Measurements from ENCODE around the gene ACTN4.
A peak's percentile ranks its signal among the peaks of the same experiment; 100 is the strongest.
"Not testable (repeated sequence)": the region's sequence is repeated elsewhere in the genome, so short reads cannot be mapped to it uniquely, and the experiment has no call there.

Gene ACTN4

GRCh38 chr19:38769635-38770211, 122.3 kb downstream of the ACTN4 start:
- Histone ChIP-seq H3K4me3 (peak overlapping the region; percentile 59), H3K27ac (peak overlapping the region in 1 of 2 donors; percentile 66)
- TF ChIP-seq, protein P1, sequence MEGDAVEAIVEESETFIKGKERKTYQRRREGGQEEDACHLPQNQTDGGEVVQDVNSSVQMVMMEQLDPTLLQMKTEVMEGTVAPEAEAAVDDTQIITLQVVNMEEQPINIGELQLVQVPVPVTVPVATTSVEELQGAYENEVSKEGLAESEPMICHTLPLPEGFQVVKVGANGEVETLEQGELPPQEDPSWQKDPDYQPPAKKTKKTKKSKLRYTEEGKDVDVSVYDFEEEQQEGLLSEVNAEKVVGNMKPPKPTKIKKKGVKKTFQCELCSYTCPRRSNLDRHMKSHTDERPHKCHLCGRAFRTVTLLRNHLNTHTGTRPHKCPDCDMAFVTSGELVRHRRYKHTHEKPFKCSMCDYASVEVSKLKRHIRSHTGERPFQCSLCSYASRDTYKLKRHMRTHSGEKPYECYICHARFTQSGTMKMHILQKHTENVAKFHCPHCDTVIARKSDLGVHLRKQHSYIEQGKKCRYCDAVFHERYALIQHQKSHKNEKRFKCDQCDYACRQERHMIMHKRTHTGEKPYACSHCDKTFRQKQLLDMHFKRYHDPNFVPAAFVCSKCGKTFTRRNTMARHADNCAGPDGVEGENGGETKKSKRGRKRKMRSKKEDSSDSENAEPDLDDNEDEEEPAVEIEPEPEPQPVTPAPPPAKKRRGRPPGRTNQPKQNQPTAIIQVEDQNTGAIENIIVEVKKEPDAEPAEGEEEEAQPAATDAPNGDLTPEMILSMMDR (IDR thresholded peaks at IDR 0.05) = peak; percentile 90
- peak; percentile 90 for DNase-seq (ENCODE audit: low spot score)

- not testable (repeated sequence) for DNase-seq (ENCODE audit: low spot score)
- Histone ChIP-seq H3K27ac (peak overlapping the region in 1 of 2 donors; percentile 66), H3K4me3 (peak overlapping the region; percentile 59)
These were observed 122.9 kb downstream of the ACTN4 start for GRCh38 chr19:38770228-38770948.

DNA sequence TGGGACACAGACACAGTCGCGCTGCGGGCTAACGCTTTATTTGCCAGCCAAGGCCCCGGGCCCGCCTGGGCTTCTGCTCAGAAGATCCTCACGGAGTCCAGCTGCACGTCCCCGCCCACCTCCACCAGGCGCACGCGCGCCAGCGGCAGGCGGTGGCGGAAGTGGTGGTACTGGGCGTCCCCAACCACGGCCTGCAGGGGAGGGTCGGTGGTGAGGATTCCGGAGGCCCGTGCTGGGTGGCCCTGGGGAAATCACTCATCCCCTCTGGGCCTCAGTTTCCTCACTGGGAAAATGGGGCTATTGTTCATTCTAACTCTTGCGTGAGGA, 123.5 kb downstream of the ACTN4 start:
- not testable (repeated sequence) for H3K4me3 ChIP-seq, H3K27ac ChIP-seq

GRCh38 chr19:38771569-38771968, 124.1 kb downstream of the ACTN4 start:
- not testable (repeated sequence) for H3K4me3 ChIP-seq; H3K27ac ChIP-seq; DNase-seq (ENCODE audit: low spot score)

More for the DNA sequence above, 123.5 kb downstream of the ACTN4 start:
- not testable (repeated sequence) for DNase-seq (ENCODE audit: low spot score)

DNA sequence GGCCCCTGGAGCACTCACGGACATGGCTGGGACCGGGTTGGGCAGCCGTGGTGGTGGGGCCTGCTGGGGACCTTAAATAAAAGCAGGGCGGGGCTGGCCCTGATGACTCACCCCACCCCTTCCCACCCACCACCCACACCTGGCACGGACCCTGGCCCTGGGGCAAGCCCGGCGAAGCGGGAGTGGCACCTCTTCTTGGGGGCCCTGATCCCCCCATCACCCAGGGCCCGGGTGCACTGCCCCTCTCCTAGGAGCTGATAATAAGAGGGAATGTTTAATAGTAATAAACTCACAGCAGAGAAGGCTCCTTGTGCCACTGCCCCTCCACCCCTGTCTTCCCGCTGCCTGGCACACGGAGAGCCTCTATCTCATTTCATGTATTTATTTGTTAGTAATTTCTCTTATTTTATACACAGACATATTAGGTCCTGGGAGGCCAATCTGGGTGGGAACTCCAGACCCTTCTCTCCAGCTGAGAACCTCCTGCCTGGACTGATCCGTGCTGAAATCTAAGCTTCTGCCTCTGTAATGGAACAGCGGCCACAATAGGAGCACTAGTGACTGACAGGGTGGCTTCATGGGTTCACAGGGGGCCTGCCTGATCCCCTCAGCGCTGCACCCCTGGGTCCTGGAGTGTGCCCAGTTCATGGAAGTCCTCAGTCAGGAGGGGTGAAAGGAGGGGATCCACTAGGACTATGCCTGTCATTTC, 126.2 kb downstream of the ACTN4 start, which contains the start of gene LGALS7:
Gene LGALS7 (minus strand): TSS at position 49 of the 709 bp plus-strand sequence. CDS start 25 bp downstream, at position 24.
- H3K27ac ChIP-seq = no peak within 1 kb of the TSS
- H3K4me3 ChIP-seq = no peak within 1 kb of the TSS
- DNase-seq (ENCODE audit: low spot score) = no peak
- TF ChIP-seq, protein P1 (IDR thresholded peaks at IDR 0.05) = no peak

GRCh38 chr19:38774181-38774950, 126.9 kb downstream of the ACTN4 start:
- TF ChIP-seq, protein P1 (IDR thresholded peaks at IDR 0.05) = no peak
- Histone ChIP-seq H3K27ac (no peak overlapping the region), H3K4me3 (no peak overlapping the region)
- no peak for DNase-seq (ENCODE audit: low spot score)

DNA sequence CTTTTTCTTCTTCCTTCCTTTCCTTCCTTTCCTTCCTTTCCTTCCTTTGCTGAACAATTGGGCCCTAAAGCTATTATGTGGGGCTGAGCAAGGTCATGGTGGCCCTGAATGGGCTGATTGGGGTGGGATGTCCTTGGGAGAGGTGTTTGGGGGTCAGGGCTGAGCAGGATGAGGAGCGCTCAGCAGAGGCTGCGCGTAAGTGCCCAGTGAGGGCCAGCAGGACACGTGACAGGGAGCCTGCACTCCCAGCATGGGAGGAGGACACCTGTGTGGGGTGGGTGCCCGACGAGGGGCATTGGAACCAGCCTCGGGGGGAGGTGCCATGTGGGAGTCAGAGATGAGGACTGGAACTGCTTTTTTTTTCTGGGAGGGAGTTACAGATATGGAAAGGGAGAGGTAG, 131.3 kb downstream of the ACTN4 start:
- Histone ChIP-seq H3K4me3 (no peak overlapping the region), H3K27ac (no peak overlapping the region)
- no peak for DNase-seq (ENCODE audit: low spot score)
- TF ChIP-seq, protein P1 (IDR thresholded peaks at IDR 0.05) = no peak

DNA sequence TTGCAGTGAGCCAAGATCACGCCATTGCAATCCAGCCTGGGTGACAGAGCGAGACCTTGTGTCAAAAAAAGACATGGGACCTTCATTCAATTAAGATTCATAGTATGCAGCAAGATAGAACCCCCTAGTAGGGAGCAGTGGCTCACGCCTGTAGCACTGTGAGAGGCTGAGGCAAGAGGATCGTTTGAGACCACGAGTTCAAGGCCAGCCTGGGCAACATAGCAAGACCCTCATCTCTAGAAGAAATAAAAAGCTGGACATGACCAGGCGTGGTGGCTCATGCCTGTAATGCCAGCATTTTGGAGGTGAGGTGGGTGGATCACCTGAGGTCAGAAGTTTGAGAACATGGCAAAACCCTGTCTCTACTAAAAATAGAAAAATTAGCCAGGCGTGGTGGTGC, 133.0 kb downstream of the ACTN4 start:
- DNase-seq (ENCODE audit: low spot score) = no peak
- Histone ChIP-seq H3K27ac (no peak overlapping the region), H3K4me3 (no peak overlapping the region)
- TF ChIP-seq, protein P1 (IDR thresholded peaks at IDR 0.05) = no peak
